Activated naive CD8-positive, alpha-beta T cell treated with anti-CD3 and anti-CD28 coated beads, Interleukin-2, amount 50 U/mL, for 24 hours (primary cell): ENCODE data around the gene NUDT16L1.

Experiments used
- ATAC-seq: fragments of 150-1000 bp; cut with Tn5 transposase; one replicate; pipeline ENCODE4 v1.10.0; 2021
- DNase-seq: peaks from one replicate; pipeline ENCODE4 v3.0.0; 2021
- H3K27ac Mint-ChIP-seq: one replicate; pipeline ENCODE4 v1.8.0; 2021; ENCODE audit warnings: mild to moderate bottlenecking, mixed read lengths
- H3K27me3 Mint-ChIP-seq: one replicate; pipeline ENCODE4 v1.8.0; 2021; ENCODE audit warnings: mixed read lengths
- H3K36me3 Mint-ChIP-seq: one replicate; pipeline ENCODE4 v1.8.0; 2021; ENCODE audit warnings: low read depth, mixed read lengths
- H3K4me1 Mint-ChIP-seq: one replicate; pipeline ENCODE4 v1.8.0; 2021; ENCODE audit warnings: mixed read lengths
- H3K4me3 Mint-ChIP-seq: one replicate; pipeline ENCODE4 v1.8.0; 2021; ENCODE audit warnings: mild to moderate bottlenecking, moderate library complexity, mixed read lengths
- H3K9me3 Mint-ChIP-seq: one replicate; pipeline ENCODE4 v1.8.0; 2021; ENCODE audit warnings: mixed read lengths

The NUDT16L1 gene

DNA sequence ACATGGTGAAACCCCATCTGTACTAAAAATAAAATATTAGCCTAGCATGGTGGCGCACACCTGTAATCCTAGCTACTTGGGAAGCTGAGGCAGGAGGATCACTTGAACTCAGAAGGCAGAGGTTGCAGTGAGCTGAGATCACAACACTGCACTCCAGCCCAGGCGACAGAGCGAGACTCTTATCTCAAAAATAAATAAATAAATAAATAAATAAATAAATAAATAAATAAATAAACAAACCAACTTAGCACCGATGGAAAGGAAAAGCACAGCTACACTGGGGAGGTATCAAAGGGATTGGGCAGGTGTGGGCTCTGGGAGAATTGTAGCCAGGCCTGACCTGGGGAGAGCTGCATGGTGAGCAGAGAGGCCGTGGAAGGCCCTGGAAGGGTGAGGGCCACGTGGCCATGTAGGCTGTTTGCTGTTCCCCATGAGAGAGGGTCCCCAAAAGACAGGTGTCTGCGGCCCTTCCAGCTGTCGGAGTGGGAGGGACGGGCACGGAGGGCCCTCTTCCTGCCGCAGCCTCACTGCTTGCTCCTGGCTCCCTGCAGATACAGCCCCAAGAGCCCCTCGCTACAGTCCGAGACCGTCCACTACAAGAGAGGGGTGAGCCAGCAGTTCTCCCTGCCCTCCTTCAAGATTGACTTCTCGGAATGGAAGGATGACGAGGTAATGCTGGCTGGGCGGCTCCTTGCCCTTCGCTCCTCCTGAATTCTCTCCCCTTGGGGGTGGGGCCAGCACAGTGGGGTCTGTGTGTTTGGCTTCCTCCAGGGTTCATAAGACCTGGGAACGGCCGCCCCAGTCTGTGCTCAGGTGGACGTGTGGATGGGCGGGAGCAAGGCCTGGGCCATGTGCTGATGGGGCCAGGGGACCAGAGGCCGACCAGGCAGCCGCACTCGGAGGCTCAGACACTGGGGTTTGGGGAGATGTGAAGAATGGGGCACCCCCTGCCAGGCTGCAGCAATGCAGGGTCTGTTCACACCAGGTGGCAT, 36.4 kb upstream of the NUDT16L1 start:
- H3K4me3 Mint-ChIP-seq: no peak overlapping the region
- H3K4me1 Mint-ChIP-seq: peaks cover 32% of the 10 kb centered on the region
- DNase-seq (no peak), ATAC-seq (no peak)
- H3K27me3 Mint-ChIP-seq: no peaks in the 10 kb centered on the region
- no peak overlapping the region for H3K27ac Mint-ChIP-seq
- no peaks in the 10 kb centered on the region for H3K9me3 Mint-ChIP-seq
- H3K36me3 Mint-ChIP-seq: peaks cover 9% of the 10 kb centered on the region

DNA sequence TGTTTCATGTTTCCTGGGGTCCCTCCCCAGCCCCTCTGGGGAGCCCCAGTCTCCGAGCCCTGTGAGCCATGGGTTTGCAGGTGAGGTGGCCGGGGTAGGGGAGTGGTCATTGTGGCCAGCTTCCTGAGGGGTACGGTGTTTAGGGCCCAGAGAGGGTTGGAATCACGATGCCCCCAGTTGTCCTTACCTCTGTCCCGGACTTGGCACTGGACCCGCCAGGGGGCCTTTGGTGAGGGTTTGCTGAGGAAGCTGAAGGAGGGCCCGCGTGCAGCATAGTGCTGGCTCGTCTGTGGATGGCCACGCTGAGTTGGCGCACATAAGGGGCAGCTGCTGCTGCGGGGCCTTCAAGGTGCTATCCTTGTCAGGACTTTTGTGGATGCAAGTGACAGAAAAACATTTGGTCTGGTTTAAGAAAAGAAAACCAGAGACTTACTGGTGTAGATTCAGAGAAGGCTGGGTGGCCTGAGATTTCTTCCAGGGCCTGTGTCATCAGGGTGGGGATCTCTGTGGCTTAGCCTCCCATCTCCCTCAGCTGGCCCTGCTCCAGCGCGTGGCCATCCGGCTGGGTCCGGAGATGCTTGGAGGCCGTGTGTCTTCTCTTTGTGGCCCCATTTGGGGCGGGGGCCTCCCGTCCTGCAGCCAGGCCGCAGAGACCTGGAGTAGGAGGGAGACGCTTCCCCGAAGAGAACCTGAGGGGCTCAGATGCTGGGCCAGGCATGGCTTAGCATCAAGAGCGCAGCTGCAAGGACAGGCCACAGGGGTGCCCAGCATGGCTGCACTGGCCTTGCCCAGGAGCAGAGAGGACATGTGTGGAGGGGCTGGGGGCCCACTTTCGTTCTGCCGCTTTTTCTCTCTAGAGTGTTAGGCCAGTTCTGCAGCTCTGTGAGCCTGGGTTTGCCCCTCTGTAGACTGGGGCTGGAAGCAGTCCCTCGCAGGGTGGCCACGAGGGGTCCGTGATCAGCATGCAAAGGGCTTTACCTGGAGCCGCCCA, 33.7 kb upstream of the NUDT16L1 start:
- H3K27ac Mint-ChIP-seq: no peak overlapping the region
- no peaks in the 10 kb centered on the region for H3K9me3 Mint-ChIP-seq
- no peaks in the 10 kb centered on the region for H3K27me3 Mint-ChIP-seq
- no peak overlapping the region for H3K4me3 Mint-ChIP-seq
- DNase-seq: no peak
- H3K4me1 Mint-ChIP-seq: peaks cover 53% of the 10 kb centered on the region
- no peak for ATAC-seq
- H3K36me3 Mint-ChIP-seq: peaks cover 16% of the 10 kb centered on the region

DNA sequence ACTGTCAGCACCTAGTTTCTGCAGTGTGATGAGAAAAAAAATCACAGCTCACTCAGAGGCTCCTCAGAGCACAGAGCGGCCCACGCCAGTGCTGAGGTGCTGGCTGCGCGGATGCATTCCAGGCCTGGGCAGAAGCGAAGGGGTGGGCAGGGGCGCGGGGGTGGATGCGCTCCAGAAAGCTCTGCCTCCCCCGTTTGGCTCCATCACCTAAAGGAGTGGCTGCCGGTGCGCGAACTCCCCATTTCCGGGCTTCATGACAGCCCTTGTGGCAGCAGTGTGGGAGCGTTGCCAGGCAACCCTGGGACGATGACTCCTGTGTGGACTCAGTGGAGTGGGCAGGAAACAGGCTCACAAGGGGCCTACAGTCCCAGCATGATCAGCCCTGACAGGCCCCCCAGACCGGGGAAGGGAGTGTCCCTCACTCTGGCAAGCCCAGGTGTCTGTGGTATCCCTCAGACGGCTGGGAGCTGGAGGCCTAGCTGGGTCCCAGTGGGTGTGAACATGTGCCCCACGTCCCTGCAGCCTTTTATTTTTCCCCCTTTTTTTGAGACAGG, 32.8 kb upstream of the NUDT16L1 start:
- Mint-ChIP-seq H3K4me1 (peaks cover 61% of the 10 kb centered on the region), H3K27ac (peak overlapping the region; percentile 56), H3K4me3 (peak overlapping the region; percentile 34), H3K36me3 (peaks cover 17% of the 10 kb centered on the region), H3K27me3 (no peaks in the 10 kb centered on the region), H3K9me3 (no peaks in the 10 kb centered on the region)
- ATAC-seq (peak; percentile 87), DNase-seq (peak; percentile 84)

DNA sequence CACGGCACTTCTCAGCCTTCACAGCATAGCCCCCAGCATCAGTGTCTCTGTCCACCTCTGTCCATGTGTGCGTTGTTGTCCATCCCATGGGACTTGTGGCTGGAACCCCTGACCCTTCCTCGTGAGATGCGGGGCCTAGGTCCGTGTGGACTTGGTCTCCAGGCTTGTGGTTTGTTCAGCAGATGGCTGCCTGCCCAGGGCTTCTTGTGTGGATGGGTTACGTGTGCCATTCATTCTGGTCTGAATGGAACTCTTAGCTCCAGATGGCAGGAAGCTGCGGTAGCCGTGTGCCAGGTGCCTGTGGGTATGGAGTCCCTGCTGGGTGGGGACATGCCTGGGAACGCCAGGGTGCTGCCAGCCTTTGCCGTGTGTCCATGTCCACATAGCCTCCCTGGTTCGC, 31.7 kb upstream of the NUDT16L1 start:
- ATAC-seq (no peak), DNase-seq (no peak)
- no peaks in the 10 kb centered on the region for H3K27me3 Mint-ChIP-seq
- H3K27ac Mint-ChIP-seq: peak overlapping the region; percentile 64
- no peaks in the 10 kb centered on the region for H3K9me3 Mint-ChIP-seq
- H3K4me1 Mint-ChIP-seq: peaks cover 66% of the 10 kb centered on the region
- no peak overlapping the region for H3K4me3 Mint-ChIP-seq
- peaks cover 15% of the 10 kb centered on the region for H3K36me3 Mint-ChIP-seq

DNA sequence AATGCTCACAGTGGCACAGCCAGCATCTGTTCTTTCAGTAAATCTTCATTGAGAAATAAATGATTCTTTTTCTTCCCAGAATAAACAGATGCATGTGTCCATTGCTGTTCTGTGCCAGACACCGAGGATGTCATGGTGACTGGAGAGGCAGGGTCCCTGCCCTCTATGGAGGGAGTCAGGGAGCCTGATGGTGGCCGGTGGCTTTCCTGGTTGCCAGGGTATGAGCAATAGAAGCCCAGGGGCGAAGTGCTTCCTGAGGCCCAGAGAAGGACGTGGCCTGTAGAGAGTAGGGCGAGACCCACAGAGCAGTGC, 29.9 kb upstream of the NUDT16L1 start:
- no peaks in the 10 kb centered on the region for H3K9me3 Mint-ChIP-seq
- no peak for DNase-seq
- H3K36me3 Mint-ChIP-seq: peaks cover 21% of the 10 kb centered on the region
- ATAC-seq: no peak
- H3K4me1 Mint-ChIP-seq: peaks cover 66% of the 10 kb centered on the region
- H3K4me3 Mint-ChIP-seq: peak overlapping the region; percentile 14
- no peaks in the 10 kb centered on the region for H3K27me3 Mint-ChIP-seq
- peak overlapping the region; percentile 91 for H3K27ac Mint-ChIP-seq

DNA sequence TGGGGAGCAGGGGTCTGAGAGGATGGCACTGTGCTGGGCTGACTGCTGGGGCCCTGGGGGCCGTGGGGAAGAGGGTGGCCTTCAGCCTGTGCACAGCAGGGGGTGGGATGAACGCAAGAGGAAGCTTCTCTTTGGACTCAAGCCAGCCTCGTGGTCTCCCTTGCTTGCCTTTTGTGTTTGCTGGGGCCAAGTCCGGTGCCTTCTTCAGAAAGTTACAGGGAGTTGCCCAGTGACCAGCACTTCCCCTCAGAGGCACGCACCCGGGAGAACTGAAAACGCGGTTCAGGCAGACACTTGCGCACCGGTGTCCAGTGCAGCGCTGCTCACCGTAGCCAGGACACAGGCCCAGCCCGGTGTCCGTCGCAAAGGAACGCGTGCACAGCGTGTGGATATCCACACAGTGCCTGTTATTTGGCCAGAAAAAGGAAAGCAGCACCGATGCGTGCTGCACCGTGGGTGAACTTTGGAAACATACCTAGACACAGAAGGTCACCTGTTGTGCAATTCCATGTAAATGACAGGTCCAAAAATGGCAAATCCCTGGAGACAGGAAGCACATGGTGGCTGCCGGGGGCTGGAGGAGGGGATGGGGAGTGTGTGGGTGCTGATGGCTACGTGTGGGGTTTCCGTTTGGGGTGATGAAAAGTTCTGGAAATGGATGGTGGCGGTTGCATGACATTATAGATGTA, 29.4 kb upstream of the NUDT16L1 start:
- Mint-ChIP-seq H3K27me3 (no peaks in the 10 kb centered on the region), H3K4me1 (peaks cover 62% of the 10 kb centered on the region), H3K27ac (peak overlapping the region; percentile 91), H3K36me3 (peaks cover 21% of the 10 kb centered on the region), H3K4me3 (peak overlapping the region; percentile 71), H3K9me3 (no peaks in the 10 kb centered on the region)
- no peak for ATAC-seq
- DNase-seq: peak; percentile 39

DNA sequence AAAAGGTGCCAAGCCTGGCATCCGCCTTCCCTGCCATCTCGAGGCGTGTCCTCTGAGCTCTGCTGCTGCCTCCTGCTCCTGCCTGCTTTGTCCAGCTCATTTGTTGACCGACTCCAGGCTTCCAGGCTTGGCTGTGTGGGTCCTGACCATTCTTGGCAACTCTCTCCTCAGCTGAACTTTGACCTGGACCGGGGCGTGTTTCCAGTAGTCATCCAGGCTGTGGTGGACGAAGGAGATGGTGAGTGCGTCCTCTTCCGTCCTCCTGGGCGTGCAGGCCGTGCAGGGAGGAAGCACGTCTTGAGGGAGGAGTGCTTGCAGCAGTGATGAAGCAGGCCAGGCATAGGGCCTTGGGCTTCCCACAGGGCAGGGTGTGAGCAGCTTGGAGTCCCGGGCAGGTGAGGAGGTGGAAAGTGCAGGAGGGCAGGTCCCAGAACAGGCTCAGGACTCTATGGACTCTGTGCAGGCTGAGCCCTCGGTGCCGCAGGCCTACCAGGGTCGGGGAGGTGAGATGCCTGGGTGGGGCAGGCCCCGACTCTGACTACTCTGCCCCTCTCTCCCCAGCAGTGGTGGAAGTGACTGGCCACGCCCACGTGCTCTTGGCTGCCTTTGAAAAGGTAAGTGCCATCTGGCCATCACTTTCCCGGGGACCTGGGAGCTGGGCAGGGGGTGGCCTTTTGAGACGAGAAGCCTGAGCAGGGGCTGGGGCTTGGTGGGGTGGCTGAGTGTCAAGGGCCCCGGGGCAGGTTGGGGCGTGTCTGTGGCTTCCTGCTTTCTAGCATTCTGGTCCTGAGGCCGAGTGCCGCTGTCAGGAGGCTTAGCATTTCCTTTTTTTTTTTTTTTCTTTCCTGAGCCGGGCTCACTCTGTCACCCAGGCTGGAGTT, 28.6 kb upstream of the NUDT16L1 start:
- Mint-ChIP-seq H3K27ac (peak overlapping the region; percentile 91), H3K4me1 (peaks cover 55% of the 10 kb centered on the region), H3K9me3 (no peaks in the 10 kb centered on the region), H3K36me3 (peaks cover 20% of the 10 kb centered on the region), H3K27me3 (no peaks in the 10 kb centered on the region), H3K4me3 (peak overlapping the region; percentile 71)
- DNase-seq (peak; percentile 66), ATAC-seq (peak; percentile 61)

DNA sequence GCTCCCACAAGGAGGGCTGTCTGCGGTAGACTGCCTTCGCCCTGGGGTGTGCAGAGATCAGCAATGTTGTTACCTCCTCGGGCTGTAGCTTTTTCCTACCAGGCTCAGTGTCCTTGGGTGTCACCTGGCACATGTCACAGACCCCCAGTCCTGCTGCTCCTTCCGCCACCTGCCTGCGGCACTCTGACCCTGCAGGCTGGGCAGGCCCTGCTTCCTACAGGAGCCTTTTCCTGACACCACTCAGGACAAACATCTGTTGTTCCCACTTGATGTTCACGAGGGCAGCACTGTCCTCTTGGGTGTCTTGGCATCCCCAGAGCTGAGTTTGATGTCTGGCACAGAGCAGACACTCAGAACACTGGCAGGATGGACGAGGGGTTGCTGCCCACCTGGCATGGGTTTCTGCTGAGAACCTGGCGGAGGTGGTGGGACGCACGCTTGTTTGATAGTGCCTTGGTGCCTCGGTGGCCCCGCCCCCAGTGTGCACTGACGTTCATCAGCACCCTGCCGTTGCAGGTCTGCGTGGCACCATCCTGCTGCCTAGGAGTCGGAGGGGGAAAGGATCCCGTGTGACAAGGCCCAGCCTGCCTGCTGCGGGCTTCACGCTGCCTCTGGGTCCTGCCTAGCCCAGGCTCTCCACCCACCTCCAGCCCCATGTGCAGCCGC, 26.7 kb upstream of the NUDT16L1 start:
- Mint-ChIP-seq H3K9me3 (no peaks in the 10 kb centered on the region), H3K36me3 (peaks cover 23% of the 10 kb centered on the region), H3K27ac (no peak overlapping the region), H3K27me3 (no peaks in the 10 kb centered on the region), H3K4me1 (peaks cover 37% of the 10 kb centered on the region), H3K4me3 (no peak overlapping the region)
- ATAC-seq (no peak), DNase-seq (no peak)

DNA sequence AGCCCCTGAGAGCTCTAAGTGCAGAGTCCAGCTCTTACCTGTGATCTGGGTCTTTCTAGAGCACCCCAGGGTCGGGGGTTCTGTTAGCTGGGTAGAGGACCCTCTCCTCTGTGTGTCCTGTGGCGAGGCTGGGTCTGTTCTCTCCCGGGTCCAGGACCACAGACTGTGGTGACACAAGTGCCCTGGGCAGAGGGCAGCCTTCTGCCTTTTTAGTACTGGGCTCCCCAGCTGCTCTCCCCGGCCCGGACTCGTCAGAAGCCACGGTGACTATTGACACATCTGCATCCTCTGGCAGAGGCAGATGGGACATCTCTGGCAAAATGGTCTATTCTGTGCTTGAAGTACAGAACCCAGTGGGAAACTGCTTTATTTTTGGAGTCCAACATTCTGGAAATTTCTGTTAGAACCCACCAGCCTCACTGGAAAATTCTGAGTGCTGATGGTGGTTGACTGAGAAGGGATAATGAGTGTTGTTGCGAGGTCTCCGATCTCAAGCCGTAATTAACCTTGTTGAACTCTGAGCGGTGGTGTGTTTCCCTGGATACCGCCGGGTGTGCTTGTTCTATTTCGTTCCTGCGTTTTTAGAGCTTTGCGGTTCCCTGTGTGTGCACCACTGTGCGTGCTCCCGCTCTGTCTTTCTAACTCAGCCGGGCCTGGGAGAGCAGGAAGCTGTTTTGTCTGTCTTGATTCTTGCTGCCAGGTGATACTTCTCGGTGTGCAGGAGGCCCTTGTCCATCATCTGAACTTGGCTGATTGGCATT, 26.0 kb upstream of the NUDT16L1 start:
- no peaks in the 10 kb centered on the region for H3K27me3 Mint-ChIP-seq

DNA sequence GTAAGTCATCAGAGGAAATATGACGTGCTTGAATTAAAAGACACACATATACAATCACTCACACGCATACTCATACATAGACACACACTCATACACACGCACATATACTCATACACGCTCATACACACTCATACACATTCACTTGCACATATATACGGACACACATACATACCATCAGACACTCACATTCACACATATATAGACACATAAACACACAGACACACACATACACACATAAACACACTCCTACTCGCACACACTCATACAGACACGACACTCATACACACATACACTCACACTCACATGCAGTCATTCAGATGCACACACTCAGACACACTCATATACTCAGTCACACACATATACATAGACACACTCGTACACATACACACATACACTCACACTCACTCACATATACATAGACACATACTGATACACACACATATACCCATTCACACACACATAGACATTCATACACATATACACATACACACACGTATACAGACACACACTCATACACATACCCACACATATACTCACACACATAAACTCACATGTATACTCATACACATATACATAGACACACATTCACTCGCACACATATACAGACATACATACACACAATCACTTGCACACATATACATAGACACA, 24.9 kb upstream of the NUDT16L1 start:
- DNase-seq (no peak), ATAC-seq (no peak)
- Mint-ChIP-seq H3K36me3 (peaks cover 23% of the 10 kb centered on the region), H3K4me1 (peaks cover 25% of the 10 kb centered on the region), H3K4me3 (no peak overlapping the region), H3K27ac (no peak overlapping the region), H3K9me3 (no peaks in the 10 kb centered on the region), H3K27me3 (no peaks in the 10 kb centered on the region)

More for the DNA sequence above, 26.0 kb upstream of the NUDT16L1 start:
- Mint-ChIP-seq H3K36me3 (peaks cover 23% of the 10 kb centered on the region), H3K4me3 (no peak overlapping the region), H3K9me3 (no peaks in the 10 kb centered on the region), H3K4me1 (peaks cover 31% of the 10 kb centered on the region), H3K27ac (no peak overlapping the region)
- no peak for ATAC-seq
- DNase-seq: no peak

DNA sequence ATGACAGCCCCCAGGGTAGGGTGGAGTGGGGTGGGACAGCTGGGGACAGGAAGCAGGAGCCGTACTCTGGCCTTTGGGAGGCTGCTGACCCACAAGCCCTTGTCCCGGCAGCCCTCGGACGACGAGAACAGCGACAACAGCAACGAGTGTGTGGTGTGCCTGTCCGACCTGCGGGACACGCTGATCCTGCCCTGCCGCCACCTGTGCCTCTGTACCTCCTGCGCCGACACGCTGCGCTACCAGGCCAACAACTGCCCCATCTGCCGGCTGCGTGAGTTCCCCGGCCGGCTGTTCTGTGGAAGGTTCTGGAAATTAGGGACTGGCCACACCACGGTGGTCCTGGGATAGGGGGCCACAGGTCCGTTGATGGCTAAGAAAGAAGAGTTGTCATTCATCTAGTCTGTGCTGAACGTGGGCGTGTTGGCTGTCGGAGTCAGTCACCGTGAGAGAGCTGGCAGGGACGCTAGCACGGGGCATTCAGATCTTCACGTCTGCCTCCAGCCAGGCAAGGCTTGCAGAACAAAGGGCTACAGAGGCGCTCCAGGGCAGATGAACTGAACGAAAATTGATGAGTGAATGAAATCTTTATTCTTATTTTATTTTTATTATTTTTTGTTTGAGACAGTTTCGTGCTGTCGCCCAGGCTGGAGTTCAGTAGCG, 19.8 kb upstream of the NUDT16L1 start:
- Mint-ChIP-seq H3K36me3 (peaks cover 12% of the 10 kb centered on the region), H3K27ac (no peak overlapping the region), H3K4me1 (peaks cover 29% of the 10 kb centered on the region), H3K27me3 (no peaks in the 10 kb centered on the region), H3K4me3 (no peak overlapping the region), H3K9me3 (no peaks in the 10 kb centered on the region)
- no peak for ATAC-seq
- DNase-seq: no peak
